Ishikawa (cell line): ENCODE measurements around the gene CABP4.

Source experiments
- EGR1 ChIP-seq: IDR thresholded peaks from 2 replicates; pipeline ENCODE4 v1.6.1; 2012
- EP300 ChIP-seq: IDR thresholded peaks from 2 replicates; pipeline ENCODE4 v1.6.1; 2012; ENCODE audit warnings: borderline replicate concordance
- FOXM1 ChIP-seq: IDR thresholded peaks from 2 replicates; pipeline ENCODE4 v1.6.1; 2012; ENCODE audit warnings: low read depth, borderline replicate concordance
- RAD21 ChIP-seq: IDR thresholded peaks from 2 replicates; pipeline ENCODE4 v1.6.1; 2012; ENCODE audit warnings: low read depth
- REST ChIP-seq: IDR thresholded peaks from 2 replicates; pipeline ENCODE4 v1.6.1; 2012; ENCODE audit warnings: low read depth, mild to moderate bottlenecking
- TAF1 ChIP-seq: IDR thresholded peaks from 2 replicates; pipeline ENCODE4 v1.6.1; 2012; ENCODE audit warnings: low read depth, mild to moderate bottlenecking
- TEAD4 ChIP-seq: IDR thresholded peaks from 2 replicates; pipeline ENCODE4 v1.6.1; 2012
- USF1 ChIP-seq: IDR thresholded peaks from 2 replicates; pipeline ENCODE4 v1.6.1; 2012
- YY1 ChIP-seq: IDR thresholded peaks from 2 replicates; pipeline ENCODE4 v1.6.1; 2012; ENCODE audit warnings: low read depth
- ZBTB7A ChIP-seq: IDR thresholded peaks from 2 replicates; pipeline ENCODE4 v1.6.1; 2012; ENCODE audit warnings: low read depth

- TF ChIP-seq EGR1 (no peak), REST (no peak), EP300 (no peak), USF1 (no peak), FOXM1 (no peak), TEAD4 (no peak), TAF1 (no peak), RAD21 (no peak), YY1 (no peak), ZBTB7A (no peak)
Measured at GRCh38 chr11:67421430-67422031, 33.6 kb upstream of the CABP4 start.
